Measurements from ENCODE around the gene NUF2. TPM values are rescaled to one million over a fixed set of nuclear protein-coding genes. Genes with fewer than 3 reads are reported as not detected.

The NUF2 gene
- polyA plus RNA-seq, 1 donor (not counting 4 experiments of a cell fraction or from before 2014, with no cell fraction given): 10.6 TPM

- dilution Hi-C loops (cut with MboI; ENCODE audit: extremely low pct_ligation_motif_present, low sequenced_read_pairs): no loop called here
- H3K4me2 ChIP-seq (ENCODE audit: control insufficient read depth, extremely low read depth, insufficient read depth, low read depth, low read length): no peak overlapping the region
These were observed 15.9 kb downstream of the NUF2 start for GRCh38 chr1:163337631-163338030.

GRCh38 chr1:163346326-163346870 is 24.6 kb downstream of the NUF2 start:
- TF ChIP-seq, protein P1, sequence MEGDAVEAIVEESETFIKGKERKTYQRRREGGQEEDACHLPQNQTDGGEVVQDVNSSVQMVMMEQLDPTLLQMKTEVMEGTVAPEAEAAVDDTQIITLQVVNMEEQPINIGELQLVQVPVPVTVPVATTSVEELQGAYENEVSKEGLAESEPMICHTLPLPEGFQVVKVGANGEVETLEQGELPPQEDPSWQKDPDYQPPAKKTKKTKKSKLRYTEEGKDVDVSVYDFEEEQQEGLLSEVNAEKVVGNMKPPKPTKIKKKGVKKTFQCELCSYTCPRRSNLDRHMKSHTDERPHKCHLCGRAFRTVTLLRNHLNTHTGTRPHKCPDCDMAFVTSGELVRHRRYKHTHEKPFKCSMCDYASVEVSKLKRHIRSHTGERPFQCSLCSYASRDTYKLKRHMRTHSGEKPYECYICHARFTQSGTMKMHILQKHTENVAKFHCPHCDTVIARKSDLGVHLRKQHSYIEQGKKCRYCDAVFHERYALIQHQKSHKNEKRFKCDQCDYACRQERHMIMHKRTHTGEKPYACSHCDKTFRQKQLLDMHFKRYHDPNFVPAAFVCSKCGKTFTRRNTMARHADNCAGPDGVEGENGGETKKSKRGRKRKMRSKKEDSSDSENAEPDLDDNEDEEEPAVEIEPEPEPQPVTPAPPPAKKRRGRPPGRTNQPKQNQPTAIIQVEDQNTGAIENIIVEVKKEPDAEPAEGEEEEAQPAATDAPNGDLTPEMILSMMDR (optimal IDR thresholded peaks at IDR 0.05 in 1 of 3, IDR thresholded peaks at IDR 0.05 in 1 of 3, conservative IDR thresholded peaks at IDR 0.05 in 1 of 3; ENCODE audit: extremely low read depth in 1 of 3, insufficient read depth in 2 of 3, low read length in 3 of 3): no peak
- TF ChIP-seq EZH2 (IDR thresholded peaks at IDR 0.05; ENCODE audit: low read length): no peak
- Histone ChIP-seq H3K27ac (ENCODE audit: control insufficient read depth, insufficient read depth, low read length) (no peak overlapping the region), H3K79me2 (ENCODE audit: control insufficient read depth, insufficient read depth, low read length) (no peaks in the 10 kb centered on the region), H3K9me3 (ENCODE audit: control insufficient read depth, low read depth, low read length) (no peaks in the 10 kb centered on the region), H3K9ac (ENCODE audit: control insufficient read depth, extremely low read depth, insufficient read depth, low read length) (no peak overlapping the region), H2AFZ (ENCODE audit: control insufficient read depth, low read length) (no peak overlapping the region), H3K4me3 (ENCODE audit: control insufficient read depth in 2 of 3, extremely low read depth in 1 of 3, insufficient read depth in 2 of 3, low read depth in 1 of 3, low read length in 3 of 3) (no peak overlapping the region), H3K36me3 (ENCODE audit: control insufficient read depth in 2 of 2, extremely low read depth in 1 of 2, insufficient read depth in 2 of 2, low read length in 2 of 2) (no peaks in the 10 kb centered on the region), H3K4me1 (ENCODE audit: control insufficient read depth, extremely low read depth, insufficient read depth, low read length) (no peaks in the 10 kb centered on the region), H4K20me1 (ENCODE audit: control insufficient read depth, extremely low read depth, insufficient read depth, low read length) (no peaks in the 10 kb centered on the region), H3K27me3 (ENCODE audit: control insufficient read depth, extremely low read depth, insufficient read depth, low read length) (no peaks in the 10 kb centered on the region), H3K4me2 (ENCODE audit: control insufficient read depth, extremely low read depth, insufficient read depth, low read depth, low read length) (no peak overlapping the region), H3K9me1 (ENCODE audit: control insufficient read depth, extremely low read depth, insufficient read depth, low read length) (no peaks in the 10 kb centered on the region)
- dilution Hi-C loops (cut with MboI; ENCODE audit: extremely low pct_ligation_motif_present, low sequenced_read_pairs): no loop called here
- FAIRE-seq (no peak), DNase-seq (ENCODE audit: low read depth, low spot score) (no peak)

More at GRCh38 chr1:163337631-163338030, 15.9 kb downstream of the NUF2 start:
- no peak overlapping the region for H3K9ac ChIP-seq (ENCODE audit: control insufficient read depth, extremely low read depth, insufficient read depth, low read length)
- no peak for TF ChIP-seq EZH2 (IDR thresholded peaks at IDR 0.05; ENCODE audit: low read length)
- TF ChIP-seq, protein P1 (optimal IDR thresholded peaks at IDR 0.05 in 1 of 3, IDR thresholded peaks at IDR 0.05 in 1 of 3, conservative IDR thresholded peaks at IDR 0.05 in 1 of 3; ENCODE audit: extremely low read depth in 1 of 3, insufficient read depth in 2 of 3, low read length in 3 of 3): no peak
- no peak for DNase-seq (ENCODE audit: low read depth, low spot score)
- no peaks in the 10 kb centered on the region for H3K9me3 ChIP-seq (ENCODE audit: control insufficient read depth, low read depth, low read length)
- no peaks in the 10 kb centered on the region for H3K27me3 ChIP-seq (ENCODE audit: control insufficient read depth, extremely low read depth, insufficient read depth, low read length)
- no peak overlapping the region for H3K27ac ChIP-seq (ENCODE audit: control insufficient read depth, insufficient read depth, low read length)
- no peak overlapping the region for H3K4me3 ChIP-seq (ENCODE audit: control insufficient read depth in 2 of 3, extremely low read depth in 1 of 3, insufficient read depth in 2 of 3, low read depth in 1 of 3, low read length in 3 of 3)
- no peak overlapping the region for H2AFZ ChIP-seq (ENCODE audit: control insufficient read depth, low read length)
- no peaks in the 10 kb centered on the region for H4K20me1 ChIP-seq (ENCODE audit: control insufficient read depth, extremely low read depth, insufficient read depth, low read length)
- no peaks in the 10 kb centered on the region for H3K79me2 ChIP-seq (ENCODE audit: control insufficient read depth, insufficient read depth, low read length)
- H3K4me1 ChIP-seq (ENCODE audit: control insufficient read depth, extremely low read depth, insufficient read depth, low read length): no peaks in the 10 kb centered on the region
- no peaks in the 10 kb centered on the region for H3K36me3 ChIP-seq (ENCODE audit: control insufficient read depth in 2 of 2, extremely low read depth in 1 of 2, insufficient read depth in 2 of 2, low read length in 2 of 2)
- H3K9me1 ChIP-seq (ENCODE audit: control insufficient read depth, extremely low read depth, insufficient read depth, low read length): no peaks in the 10 kb centered on the region
- no peak for FAIRE-seq

All from keratinocyte (primary cell).